NCI-H446 (cell line): ENCODE results near the gene NOG.

Experiments
- DNase-seq, 2 experiments: peaks; one replicate each; lab custom pipeline; 2025; lab: John Stamatoyannopoulos, UW

Gene NOG

DNA sequence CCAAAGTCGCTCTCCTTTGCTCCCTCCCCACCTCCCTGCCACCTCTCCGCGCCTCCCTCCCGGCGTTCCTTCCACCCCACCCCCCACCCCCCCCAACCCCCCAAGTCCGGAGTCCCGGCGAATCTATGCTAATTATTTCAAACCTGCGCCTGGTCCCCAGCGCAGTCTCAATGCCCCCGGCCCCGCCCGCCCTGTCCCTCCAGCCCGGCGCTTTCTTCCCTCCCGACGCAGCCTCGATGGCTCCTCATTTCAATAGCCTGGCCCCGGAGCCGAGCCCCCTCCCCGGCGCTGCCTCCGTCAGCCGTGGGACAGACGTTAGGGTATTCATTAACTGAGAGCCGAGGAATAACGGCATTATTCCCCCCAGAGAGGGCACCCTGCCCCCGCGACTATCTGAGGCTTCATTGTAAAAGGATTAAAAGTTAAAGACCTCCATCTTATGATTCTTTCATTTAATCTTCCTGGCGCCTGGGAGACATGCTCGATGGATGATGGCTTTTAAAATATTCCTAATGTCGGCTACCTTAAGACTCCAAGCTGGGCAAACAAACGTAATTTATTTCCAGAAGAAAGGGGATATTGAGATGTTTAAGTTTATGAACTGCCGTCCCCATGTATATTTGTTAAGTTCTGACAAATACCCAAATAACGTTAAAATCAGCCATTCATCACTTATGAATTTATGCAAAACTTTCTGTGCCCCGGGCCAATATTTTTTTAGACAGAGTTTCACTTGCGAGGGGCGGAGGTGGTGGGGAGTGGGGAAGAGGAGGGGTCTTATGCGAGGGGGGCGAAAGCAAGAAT, 3.4 kb downstream of the NOG start:
- peak in 1 of 2 experiments; percentile 32 for DNase-seq

DNA sequence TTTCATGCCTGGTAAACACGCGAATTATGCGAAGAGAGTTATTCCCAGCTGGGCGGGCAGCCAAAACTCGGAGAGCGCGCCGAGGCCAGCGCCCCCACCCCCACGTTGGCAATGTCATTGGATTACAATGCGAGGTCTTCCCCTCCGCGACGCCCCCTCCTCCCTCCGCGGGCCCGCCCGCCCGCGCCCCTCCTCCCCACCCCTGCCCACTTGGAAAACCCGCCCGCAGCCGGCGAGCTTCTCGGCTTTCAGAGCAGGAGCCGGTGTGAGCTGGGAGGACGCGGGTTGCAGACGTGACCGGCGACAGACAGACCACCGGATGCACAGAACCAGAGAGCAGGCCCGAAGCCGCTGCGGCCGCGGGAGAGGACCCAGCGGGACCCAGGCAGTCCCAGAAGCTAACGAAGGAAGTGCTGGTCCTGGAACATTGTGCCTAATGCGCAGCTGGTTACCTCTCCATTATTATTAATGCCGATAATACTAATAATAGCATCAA, 4.0 kb downstream of the NOG start:
- peak in 1 of 2 experiments; percentile 52 for DNase-seq

DNA sequence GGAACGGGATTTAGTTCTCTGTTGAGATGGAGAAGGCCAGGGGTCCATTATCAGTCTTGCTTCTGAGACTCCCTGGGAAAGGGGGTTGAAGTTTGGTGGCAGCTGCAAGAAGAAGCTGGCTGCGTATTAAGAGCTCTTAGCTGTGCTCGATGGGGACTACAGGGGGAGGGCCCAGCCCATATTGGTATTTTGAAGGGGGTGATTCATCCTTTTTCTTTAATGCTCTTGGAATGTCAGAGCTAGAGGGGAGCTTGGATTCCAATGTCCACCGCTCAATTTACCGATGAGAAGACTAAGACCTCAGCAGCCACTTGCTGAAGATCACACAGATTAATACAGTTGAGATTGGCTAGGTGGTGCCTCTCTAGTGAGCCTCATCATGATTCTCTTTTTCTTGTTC, 5.0 kb downstream of the NOG start:
- no peak for DNase-seq

DNA sequence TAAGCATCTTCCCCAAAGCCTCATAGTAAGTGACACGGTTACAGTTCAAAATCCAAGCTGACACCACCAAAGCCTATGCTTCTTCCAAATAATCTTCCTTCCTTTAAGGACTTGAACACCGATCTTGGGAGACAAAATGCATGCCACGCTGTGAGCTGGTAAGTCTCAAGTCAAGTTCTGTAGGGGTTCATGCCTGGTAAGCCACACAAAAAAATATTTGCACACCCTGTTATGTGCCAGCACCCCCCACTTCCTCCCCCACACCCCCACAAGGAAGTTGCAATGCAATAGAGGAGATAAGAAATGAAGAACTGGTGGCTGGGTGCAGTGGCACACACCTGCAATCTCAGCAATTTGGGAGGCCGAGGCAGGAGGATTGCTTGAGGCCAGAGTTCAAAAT, 5.6 kb downstream of the NOG start:
- no peak for DNase-seq

DNA sequence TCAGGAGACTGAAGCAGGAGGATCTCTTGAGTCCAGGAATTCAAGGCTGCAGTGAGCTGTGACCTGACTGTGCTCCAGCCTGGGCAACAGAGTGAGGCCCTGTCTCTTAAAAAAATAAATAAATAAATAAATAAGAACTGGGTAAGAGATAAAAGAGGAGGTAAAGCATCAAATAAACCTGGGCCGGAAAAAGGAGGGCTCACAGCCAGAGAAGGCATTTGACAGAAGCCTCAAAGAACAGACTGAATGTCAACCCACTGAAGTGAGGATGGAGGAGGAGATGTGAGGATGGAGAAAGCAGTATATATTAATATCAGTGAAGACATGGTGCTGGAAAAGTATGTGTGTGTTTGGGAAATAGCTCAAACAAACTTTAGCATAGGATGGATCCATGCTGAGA, 6.1 kb downstream of the NOG start:
- no peak for DNase-seq

DNA sequence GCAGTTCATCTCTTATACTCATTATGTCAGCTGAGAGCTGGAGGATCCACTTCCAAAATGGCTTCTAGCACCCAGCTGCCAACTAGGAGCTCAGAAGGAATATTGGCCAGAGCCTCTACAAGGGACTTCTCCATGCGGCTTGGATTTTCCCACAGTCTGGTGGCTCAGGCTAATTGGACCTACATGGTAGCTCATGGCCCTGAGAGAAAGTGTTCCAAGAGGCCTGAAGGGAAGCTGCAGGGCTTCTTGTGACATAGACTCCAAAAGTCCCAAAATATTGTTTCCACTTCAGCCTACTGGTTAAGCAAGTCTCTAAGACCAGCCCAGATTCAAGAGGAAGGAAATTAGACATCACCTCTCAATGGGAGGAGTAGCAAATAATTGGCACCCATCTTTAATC, 6.8 kb downstream of the NOG start:
- no peak for DNase-seq

DNA sequence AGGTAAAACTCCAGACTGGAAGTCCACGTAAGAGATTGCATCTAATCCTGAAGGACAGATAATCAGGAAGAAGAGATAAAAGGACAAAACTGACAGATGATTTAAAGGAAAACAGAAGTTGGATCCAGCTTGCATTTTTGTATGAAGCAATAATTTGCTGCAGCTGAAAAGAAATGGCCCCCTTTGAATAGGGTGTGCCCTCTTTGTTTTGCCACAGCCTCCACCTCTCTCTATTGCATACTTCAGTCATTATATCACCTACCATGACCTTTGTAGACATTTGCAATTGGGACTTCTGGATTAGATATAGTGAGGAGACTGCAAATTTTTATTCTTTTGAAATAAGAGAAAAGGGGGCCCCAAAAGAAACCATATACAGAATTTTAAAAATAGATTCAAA, 8.1 kb downstream of the NOG start:
- DNase-seq = no peak

DNA sequence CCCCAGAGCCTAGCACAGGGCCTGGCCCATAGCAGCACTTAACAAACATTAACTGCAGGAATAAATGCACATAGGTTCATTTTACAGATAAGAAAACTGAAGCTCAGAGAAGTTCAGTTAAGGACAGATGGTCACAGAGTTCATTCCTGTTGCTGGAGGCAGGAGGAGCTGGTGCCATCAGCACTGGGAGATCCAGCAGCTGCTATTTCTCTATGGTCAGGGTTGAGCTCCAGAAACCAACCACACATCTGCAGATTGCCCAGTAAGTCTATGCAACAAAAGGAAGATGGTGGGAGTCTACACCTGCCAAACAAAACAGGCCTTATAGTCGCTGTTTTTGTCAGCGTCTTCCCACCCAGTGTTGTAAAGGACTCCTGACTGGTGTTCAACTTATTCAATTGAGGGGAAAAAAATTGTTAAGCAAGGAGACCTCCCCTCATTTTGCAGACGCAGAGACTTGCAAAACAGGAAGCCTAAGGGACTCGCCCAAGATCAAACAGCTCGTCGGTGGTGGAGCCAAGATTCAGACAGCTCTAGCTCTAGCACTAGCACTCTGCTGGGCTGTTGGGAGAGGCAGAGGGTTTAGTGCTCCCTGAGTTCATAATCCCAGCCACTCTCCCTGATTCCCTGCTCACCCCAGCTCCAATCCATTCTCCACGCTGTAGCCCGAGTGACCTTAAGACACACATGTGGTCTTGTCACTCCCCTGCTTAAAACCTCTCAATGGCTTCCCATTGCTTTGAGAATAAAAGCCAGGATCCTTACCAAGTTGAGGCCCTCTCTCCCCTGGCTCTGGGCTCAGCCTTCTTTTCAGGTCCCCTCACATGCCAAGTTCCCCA, 9.0 kb downstream of the NOG start:
- no peak for DNase-seq

DNA sequence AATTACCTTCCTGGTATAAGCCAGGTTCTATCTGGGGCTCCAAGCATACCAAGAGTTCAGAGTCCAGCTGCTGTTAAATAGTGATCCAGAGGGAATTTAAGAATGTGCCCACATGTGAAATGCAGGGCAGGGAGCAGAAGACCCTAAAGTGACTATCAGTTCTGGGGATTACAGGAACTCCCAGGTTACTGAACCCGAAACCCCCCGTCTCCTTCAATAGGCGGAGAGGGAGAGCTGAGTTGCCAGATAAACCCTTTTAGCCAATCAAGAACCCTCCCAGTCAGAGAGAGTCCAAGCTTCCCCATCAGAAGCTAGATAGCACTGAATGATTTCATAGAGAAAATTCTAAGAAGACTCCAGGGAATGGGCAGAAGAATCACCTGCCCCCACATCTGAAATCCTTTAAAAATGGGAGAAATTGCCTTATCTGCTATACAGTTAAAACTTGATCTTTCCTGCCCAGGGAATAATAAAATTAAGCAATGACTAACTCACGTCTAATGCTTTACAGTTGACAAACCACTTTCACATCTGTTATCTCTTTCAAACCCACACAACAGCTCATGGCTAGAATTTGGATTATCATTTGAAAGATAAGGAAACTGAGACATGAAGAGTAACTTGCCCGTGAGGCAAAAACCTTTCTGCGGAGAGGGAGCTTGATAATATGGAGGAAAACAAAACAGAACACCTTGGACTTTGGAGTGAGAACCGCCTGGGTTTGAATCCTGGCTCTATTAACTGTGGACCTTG, 10.2 kb downstream of the NOG start:
- DNase-seq = no peak

DNA sequence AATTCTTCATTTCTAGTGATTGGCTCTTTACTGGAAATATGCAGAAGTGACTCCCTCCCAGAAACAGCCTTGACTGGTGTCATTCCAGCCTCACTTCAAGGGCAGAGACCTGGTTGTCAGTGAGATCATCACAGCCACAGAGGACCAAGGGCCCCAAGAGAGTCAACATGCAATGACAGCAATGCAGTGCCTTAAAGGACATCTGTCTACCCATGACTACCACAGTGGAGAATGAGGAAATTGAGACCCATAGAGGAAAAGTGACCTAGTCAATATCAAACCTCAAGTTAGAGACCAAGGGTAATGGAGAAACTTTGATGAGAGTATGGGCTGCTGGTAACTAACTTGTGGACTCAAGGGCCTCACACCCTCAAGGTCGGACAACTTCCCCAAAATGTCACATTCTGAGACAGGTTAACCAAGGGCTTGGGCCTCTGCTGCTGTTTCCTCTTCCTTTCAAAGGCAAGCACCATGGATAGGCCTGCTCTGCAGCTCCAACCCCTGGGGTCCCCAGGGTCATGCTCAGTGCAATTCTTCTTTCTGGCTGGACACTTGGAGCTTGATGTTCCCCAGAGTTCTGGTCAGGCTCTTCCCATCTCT, 11.3 kb downstream of the NOG start:
- DNase-seq = no peak

DNA sequence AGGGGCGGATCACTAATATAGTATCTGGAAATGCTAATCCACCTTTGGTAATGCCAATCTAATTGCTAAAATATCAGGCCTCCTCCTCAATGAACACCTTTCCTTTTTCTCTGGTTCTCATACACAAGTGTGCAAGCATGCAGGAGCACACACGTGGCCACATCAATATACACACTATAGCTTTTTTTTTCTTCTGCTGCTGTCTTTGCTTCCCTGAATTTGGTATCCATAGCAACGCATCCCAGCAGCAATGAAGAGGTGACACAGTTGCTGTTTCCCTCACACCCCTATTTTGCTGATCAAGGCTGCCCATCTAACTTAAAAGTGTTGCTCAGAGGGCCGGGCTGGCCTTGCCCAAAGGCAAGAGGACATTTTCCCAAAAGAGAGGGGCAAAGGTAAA, 15.4 kb downstream of the NOG start:
- DNase-seq = no peak

DNA sequence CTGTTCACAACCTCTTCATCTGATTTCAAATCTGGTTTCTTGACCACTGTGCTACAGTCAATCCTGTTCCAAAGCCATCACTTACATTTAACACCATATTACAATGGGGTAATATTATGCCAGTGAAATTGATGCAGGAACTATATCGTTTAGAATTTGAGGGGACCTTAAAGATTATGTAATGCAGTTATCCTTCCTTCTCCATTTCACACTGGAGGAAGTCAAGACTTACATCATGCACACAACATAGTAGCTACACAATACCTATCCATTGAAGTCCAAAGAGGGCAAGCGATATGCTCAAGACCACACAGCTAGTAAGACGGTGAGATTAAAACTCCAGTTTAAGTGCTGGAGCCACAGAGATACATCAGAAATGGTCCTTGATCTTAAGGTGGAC, 16.8 kb downstream of the NOG start:
- no peak for DNase-seq

DNA sequence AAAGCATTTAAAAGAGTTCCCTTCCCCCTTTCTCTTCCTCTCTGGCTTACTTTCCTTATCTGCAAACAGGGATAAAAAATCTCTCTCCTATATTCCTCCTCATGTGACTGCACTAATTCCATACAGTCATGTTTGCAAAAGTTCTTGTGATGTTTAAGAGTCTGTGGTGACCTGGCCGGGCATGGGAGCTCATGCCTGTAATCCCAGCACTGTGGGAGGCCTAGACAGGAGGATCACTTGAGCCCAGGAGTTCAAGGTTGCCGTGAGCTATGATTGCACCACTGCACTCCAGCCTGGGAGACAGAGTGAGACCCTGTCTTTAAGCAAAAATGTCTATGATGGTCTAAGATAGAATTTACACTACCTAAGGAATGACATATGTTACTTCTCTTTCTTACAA, 19.6 kb downstream of the NOG start:
- DNase-seq = no peak

DNA sequence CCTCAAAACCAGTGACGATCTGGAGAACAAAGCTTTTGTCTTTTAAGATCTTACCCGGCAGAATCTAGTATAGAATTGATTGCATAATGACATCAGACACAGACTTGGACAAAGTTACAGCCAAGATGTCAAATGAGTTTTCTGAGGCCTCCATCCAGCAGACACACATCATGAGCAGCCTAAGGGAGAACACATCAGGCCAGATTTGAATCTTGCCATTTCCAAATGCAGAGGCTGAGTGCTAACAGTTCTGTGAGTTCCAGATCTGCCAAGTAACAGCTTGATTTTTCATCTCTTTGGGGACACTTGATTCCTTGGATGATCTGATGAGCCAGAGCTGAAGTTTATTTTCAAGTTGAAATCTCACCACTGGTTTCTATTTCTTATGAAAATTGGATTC, 21.0 kb downstream of the NOG start:
- DNase-seq = no peak

DNA sequence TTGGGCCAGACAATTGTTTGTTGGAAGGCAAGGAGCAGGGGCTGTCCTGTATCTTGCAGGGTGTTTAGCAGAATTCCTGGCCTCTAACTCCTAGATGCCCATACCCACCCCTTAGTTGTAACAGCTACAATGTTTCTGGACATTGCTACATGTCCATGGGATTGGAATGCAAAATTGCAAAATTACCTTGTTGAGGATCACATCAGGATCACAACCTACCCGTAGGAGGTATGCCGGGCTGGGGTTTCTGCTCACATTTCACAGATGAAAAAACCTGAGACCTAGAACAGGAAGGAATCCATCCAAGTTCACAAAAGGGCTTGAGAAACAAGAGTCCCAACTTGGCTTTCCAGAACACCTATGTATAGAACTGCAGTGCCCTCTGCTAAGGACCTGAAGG, 22.7 kb downstream of the NOG start:
- DNase-seq = no peak

DNA sequence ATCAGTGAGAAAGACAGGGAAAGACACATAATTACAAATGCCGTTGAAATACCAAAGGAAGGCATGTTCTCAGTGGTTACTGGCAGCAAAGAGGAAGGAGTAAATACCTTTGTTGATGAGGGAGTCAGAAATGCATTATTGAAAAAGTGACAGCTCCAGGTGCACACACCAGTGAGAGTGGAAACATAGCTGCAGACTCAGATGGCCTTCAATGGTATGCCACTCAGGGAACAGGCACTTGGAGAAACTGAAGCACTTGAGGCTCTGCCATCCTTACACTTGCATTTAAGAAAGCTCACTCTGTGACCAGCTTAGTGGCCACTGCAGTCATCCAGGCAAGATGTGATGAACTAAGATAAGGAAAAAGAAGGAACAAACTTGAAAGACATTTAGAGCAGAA, 29.9 kb downstream of the NOG start:
- DNase-seq = no peak

DNA sequence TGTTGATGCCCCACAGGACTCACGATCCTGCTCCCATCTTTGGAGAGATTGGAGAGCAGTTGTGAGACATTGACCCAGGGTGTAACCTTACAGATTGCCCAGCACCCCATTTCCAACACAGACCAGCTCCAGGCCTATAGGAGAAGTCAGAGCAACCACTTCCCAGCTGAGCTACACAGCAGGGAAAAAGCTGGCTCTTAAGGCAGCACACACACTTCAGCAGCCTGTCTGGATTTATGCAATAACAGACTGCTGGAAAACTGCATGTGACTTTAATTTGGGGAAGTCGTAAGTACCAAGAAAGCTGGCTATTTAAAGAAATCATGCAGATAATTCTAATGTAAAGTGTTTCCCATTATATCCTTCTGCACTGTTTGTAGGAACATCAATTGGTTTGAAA, 30.8 kb downstream of the NOG start:
- no peak for DNase-seq

DNA sequence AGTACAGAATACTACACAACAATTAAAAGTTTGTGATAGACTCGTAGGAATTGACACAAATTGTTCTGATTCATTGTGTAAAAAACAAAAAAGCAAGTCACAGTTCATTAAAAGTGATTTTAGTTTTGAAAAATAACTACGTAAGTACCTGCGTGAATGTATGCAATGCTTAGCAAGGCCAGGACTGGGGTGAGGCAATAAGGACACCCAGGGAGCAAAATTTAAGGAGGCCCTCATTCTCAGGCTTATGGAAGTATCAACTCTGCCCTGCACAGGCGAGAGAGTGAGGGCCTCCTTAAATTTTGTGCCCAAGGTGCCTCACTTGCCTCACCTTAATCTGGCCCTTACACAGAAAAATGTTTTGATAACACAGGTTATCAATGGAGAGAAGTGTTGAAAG, 31.4 kb downstream of the NOG start:
- DNase-seq = no peak

DNA sequence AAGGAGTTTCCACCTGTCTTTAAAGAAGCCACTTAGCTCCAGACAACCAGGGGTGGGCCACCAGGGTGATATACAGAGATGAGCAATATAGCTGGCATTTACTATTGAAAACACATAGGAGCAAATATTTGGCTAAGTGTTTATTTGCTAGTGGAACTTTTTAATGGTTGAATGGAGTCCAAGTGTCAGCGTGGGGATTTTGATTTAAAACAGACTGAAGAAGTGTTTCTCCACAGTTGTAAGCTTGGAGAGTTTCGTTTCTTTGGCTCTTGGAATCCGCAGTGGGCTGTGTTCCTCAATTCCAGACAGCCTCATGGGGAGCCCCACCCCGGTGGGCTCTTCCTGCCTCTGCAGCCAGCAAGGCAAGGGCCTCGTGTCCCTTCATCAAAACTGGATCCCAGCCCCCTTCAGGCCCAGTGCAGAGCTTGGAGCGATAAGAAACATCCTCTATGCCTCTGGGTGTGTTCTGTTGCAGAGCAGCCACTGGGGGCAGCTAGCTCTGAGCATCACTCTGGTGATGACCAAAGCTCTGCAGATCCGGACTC, 36.1 kb downstream of the NOG start:
- DNase-seq = peak in 1 of 2 experiments; percentile 11

DNA sequence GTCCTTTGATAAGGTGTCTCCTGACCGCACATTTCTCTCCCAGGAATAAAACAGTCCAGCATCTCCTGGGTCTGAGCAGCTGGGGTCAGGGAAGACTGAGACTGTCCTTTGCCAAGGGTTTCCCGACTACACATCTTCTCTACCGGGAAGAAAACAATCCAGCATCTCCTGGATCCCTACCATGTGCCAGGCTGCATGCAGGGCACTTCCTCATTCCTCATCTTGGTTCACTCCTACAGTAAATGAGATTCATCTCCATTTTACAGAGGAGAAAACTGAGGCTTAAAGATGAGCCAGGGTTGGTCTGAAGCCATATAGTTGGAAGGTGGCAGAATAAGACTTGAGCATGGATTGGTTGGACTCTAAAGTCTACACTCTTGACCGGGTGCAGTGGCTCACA, 36.7 kb downstream of the NOG start:
- DNase-seq = no peak

DNA sequence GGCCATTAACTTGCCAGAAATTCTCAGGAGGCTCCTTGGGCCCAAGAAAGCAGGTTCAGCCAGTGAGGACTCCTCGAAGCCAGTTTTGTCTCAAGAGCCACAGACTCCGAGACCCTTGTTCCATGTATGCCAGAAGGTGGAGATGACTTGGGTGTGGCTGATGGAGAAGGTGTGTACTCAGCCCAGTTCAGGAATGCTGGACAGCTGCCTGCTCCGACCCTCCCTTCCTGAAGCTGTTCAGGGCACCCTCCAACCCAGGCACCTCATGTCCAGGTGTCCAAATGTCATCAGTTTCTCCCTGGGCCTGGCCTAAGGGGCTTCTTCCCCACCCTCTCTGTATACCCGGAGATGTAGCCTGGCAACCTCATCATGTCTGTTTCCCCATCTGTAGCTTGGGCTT, 40.2 kb downstream of the NOG start:
- DNase-seq = no peak

DNA sequence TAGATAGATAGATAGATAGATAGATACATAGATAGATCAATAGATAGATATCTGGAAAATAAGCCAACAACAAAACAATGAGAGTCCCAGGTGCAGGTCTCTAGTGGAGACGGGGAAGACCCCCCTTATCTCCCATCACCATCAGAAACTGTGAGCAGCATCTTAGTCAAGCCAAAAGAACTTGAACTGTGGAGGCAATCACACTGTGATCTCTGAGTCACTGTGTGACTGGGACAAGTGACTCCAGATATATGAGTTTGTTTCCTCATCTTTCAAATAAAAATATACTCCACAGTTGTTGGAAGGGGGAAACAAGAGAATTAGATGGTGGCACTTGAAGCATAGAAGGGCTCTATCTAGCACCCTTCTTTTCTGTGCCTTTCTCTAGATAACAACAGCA, 42.1 kb downstream of the NOG start:
- no peak for DNase-seq
